RWPE1 (cell line): ENCODE data around the gene EME1.

Source experiments
- CTCF ChIA-PET: fragments of 350-600 bp; sonication (Branson Sonifier 250); formaldehyde crosslinking; extraction: SDS; loops from one replicate; lab custom pipeline; 2021; lab: Yijun Ruan, JAX
- POLR2A ChIA-PET: fragments of 400-600 bp; formaldehyde crosslinking; extraction: SDS; loops from one replicate; lab custom pipeline; 2020; ENCODE audit warnings: antibody characterized with exemption; ENCODE audit not compliant: low non-redundant PET; lab: Yijun Ruan, JAX
- DNase-seq: peaks from one replicate; pipeline ENCODE4 v3.0.0; 2012; ENCODE audit warnings: low spot score
- H3K27ac ChIP-seq: fragments of 450-650 bp; 2 replicates; pipeline ENCODE4 v1.5.1; 2017
- TF ChIP-seq, protein P1 (sequence below): fragments of 450-650 bp; conservative IDR thresholded peaks from 2 replicates; pipeline ENCODE4 v1.5.1; 2017; ENCODE audit warnings: low read depth, mild to moderate bottlenecking

The EME1 gene, protein sequence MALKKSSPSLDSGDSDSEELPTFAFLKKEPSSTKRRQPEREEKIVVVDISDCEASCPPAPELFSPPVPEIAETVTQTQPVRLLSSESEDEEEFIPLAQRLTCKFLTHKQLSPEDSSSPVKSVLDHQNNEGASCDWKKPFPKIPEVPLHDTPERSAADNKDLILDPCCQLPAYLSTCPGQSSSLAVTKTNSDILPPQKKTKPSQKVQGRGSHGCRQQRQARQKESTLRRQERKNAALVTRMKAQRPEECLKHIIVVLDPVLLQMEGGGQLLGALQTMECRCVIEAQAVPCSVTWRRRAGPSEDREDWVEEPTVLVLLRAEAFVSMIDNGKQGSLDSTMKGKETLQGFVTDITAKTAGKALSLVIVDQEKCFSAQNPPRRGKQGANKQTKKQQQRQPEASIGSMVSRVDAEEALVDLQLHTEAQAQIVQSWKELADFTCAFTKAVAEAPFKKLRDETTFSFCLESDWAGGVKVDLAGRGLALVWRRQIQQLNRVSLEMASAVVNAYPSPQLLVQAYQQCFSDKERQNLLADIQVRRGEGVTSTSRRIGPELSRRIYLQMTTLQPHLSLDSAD

DNA sequence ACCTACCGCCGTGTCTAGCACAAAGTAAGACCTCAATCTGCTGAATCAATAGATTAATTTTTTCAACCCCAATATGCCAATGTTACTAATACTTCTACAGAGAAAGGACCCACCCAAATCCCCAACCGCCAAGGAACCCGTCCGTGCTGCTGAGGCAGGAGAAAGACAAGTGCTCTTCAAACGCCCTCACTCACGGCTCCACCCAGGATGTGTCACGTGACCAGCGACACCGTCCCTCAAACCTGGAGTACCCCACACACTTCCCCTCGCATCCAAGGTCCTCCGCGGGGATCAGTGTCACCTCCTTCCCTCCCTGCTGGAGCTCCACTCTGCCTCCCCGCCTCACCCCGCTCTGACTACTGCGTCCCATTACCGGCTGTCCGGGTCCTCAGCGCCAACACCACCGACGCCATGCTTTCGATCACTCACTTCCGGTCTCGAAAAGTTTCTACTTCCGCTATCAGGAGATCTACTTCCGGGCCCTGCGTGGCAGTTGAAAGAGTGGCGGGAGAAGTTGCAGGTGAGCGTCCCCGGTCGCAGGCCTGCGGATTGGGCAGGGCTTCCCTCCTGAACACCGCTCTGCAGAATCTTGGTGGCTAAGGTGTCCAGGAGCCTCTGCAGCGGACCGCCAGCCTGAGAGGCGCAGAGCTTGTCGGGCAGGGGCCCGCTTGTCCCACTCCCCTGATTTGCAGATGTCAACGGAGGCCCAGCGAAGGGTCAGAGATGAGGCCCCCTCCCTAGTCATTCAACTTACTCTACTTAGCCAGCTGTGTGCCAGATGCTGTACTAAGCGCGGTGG, at the start of gene EME1, which contains the start of gene MRPL27:
Gene EME1 (plus strand): TSS at position 472 of the 799 bp plus-strand sequence. CDS start 1,980 bp downstream, outside the sequence.
Gene MRPL27 (minus strand): TSS at position 427 of the 799 bp plus-strand sequence. CDS start 14 bp downstream, at position 413.
- H3K27ac ChIP-seq: peak within 1 kb of the TSS; percentile 92
- ChIA-PET POLR2A (interaction anchor here (0.6 kb wide), 1 partner anchor 16 kb away, joined by 3 read pairs; no protein-coding TSS in a partner anchor), CTCF (interaction anchor here (0.6 kb wide), 2 partner anchors 104 to 155 kb away, joined by 3 read pairs; no protein-coding TSS in a partner anchor)
- TF ChIP-seq, protein P1, sequence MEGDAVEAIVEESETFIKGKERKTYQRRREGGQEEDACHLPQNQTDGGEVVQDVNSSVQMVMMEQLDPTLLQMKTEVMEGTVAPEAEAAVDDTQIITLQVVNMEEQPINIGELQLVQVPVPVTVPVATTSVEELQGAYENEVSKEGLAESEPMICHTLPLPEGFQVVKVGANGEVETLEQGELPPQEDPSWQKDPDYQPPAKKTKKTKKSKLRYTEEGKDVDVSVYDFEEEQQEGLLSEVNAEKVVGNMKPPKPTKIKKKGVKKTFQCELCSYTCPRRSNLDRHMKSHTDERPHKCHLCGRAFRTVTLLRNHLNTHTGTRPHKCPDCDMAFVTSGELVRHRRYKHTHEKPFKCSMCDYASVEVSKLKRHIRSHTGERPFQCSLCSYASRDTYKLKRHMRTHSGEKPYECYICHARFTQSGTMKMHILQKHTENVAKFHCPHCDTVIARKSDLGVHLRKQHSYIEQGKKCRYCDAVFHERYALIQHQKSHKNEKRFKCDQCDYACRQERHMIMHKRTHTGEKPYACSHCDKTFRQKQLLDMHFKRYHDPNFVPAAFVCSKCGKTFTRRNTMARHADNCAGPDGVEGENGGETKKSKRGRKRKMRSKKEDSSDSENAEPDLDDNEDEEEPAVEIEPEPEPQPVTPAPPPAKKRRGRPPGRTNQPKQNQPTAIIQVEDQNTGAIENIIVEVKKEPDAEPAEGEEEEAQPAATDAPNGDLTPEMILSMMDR: no peak
- DNase-seq: peak; percentile 88

DNA sequence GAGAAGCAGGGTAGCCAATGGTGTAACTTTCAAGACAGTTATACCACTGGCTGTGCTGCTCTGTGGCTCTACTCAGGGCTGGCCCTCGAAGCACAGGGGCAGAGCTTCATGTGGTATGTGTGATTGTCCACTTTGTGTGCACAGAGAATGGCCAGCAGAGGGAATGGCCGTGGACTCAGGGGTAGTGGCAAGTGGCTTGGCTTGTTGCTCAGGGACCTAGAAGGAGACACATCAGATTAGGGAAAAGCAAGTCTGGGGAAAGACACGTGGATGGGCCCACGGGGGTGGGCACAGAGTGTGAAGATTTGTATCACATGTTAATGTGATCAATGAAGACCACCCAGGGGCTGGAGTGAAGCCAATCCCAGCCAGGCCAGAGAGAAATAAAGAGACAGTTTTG, 47.1 kb upstream of the EME1 start:
- ChIA-PET CTCF (no interaction called here), POLR2A (no interaction called here)
- no peak overlapping the region for H3K27ac ChIP-seq
- DNase-seq: no peak
- TF ChIP-seq, protein P1: no peak

DNA sequence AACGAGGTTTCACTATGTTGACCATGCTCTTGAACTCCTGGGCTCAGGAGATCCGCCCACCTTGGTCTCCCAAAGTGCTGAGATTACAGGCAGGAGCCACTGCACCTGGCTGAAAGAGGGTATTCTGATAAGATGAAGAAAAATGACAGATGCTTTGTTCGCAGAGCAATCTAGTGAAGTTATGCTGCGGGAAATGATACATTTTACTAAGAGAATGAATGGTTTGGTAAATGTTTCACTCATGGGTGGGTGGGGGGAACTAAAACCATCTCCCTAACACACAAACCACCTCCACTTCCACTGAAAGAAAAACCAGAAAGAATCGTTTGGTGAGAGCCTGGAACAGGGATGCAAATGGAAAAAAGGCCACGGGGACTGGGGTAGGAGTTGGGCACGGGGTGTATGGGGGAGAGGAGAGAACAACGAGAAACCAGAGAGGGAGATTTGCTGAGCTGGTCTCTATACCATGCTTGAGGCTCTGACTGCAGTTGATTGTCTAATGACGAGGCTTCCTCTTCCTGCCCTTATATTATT, 46.1 kb upstream of the EME1 start:
- H3K27ac ChIP-seq: no peak overlapping the region
- CTCF ChIA-PET: no interaction called here
- POLR2A ChIA-PET: no interaction called here
- TF ChIP-seq, protein P1: no peak
- DNase-seq: no peak

DNA sequence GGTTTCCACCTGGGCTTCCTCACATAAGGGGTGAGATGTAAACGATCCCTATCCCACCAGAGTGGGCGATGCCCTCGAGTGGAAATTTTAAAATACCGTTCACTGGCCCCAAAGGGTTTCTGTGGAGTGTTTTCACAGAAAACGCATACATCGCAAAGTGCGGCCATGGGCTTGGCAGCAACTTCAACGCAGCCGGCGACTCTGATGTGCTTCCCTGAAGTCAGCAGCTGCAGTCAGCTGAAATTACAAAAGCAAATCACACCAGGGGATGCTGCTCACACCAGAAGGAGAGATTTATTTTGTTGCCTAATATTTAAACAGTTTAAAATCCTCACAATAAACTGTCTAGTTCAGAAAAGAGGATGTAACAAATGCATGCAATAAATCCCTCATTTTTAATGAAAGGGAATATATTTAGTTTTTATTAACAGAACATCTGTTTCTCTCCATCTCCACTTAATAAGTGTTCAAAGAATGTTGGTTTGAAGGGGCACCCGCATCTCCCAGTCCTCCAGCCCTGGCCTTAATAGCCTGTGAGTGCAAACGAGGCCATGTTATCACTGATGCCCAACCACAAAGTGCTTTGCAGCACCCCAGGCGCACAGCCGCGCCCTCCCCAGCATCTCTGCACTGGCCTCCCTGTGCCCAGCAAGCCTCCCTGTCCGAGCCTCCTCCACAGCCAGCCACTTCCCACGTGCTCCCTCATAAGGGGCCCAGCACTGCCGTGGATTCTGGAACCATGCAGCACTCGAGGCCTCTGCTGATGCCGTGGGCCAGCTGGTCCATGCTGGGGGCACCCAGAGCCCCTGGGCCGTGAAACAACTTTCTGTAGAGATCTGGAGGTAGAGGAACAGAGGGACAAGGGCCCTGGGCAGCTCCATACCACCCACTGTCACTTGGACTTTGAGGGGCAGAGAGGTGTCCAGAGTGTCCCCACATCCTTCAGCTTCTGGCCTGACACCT, 44.4 kb upstream of the EME1 start:
- H3K27ac ChIP-seq: no peak overlapping the region
- DNase-seq: no peak
- POLR2A ChIA-PET: interaction anchor here (0.6 kb wide), 1 partner anchor 23 kb away, joined by 3 read pairs; no protein-coding TSS in a partner anchor
- CTCF ChIA-PET: no interaction called here
- TF ChIP-seq, protein P1: no peak

DNA sequence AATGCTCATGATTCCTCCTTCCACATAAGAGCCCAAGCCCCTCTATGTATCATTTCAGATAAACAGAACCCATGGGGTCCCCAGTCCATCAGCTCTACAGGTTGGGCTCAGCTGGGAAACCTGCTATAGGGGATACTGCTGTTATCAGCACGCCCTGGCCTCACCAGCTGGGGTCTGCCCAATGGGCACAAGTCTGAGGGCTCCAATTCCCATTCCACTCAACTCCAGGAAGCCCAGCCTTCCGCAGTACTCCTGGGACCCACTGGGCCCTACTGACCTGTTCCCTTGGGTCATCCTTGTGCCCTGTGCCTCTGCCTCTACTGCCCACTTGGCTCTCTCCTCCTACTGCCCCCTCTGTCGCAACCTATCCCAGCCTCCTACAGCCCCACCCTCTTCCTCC, 43.3 kb upstream of the EME1 start:
- CTCF ChIA-PET: no interaction called here
- TF ChIP-seq, protein P1: no peak
- H3K27ac ChIP-seq: no peak overlapping the region
- no peak for DNase-seq
- POLR2A ChIA-PET: interaction anchor here (0.5 kb wide), 1 partner anchor 269 kb away, joined by 4 read pairs; no protein-coding TSS in a partner anchor
